ENCODE data around the gene NAA40. TPM values are rescaled to one million over a fixed set of nuclear protein-coding genes. Genes with fewer than 3 reads are reported as not detected.

Gene NAA40
- total and polyA plus RNA-seq, 2 of the 13 experiments (the other 11 are each of a cell fraction or from before 2014, with no cell fraction given), result 11.1 to 17.9 TPM

GRCh38 chr11:63974259-63975143 is 35.7 kb downstream of the NAA40 start, which contains the start of gene COX8A (continued):
- peak; percentile 58; the same call in 1 of the 2 replicates for TF ChIP-seq AHDC1 (CRISPR knock-in tag; IDR thresholded peaks at IDR 0.05; ENCODE audit: borderline replicate concordance)
- TF ChIP-seq ZBTB38 (CRISPR knock-in tag; IDR thresholded peaks at IDR 0.05), result peak; percentile 12
- no peak for TF ChIP-seq ZNF3 (CRISPR knock-in tag; IDR thresholded peaks at IDR 0.05)
- peak; percentile 49; the same call in 1 of the 2 replicates for TF ChIP-seq ZNF543 (CRISPR knock-in tag; IDR thresholded peaks at IDR 0.05)
- TF ChIP-seq PCBP2 (optimal IDR thresholded peaks at IDR 0.05; ENCODE audit: low read depth, low read length, poor library complexity, severe bottlenecking), result no peak
- TF ChIP-seq CHD4 (IDR thresholded peaks at IDR 0.05; ENCODE audit: borderline replicate concordance, low read length), result no peak
- peak; percentile 78; the same call in 1 of the 2 replicates for TF ChIP-seq UBTF (CRISPR knock-in tag; IDR thresholded peaks at IDR 0.05)
- peak; percentile 92 for TF ChIP-seq ZNF44 (CRISPR knock-in tag; IDR thresholded peaks at IDR 0.05)
- TF ChIP-seq ZMYM3 (CRISPR knock-in tag; IDR thresholded peaks at IDR 0.05), result no peak
- TF ChIP-seq SNAI1 (CRISPR knock-in tag; IDR thresholded peaks at IDR 0.05; ENCODE audit: borderline replicate concordance), result no peak
- TF ChIP-seq TCF12 (IDR thresholded peaks at IDR 0.05), result no peak
- no peak for TF ChIP-seq TCF12 (CRISPR knock-in tag; IDR thresholded peaks at IDR 0.05)
- no peak for TF ChIP-seq ARID3A (IDR thresholded peaks at IDR 0.05; ENCODE audit: low read depth, low read length)
- no peak for TF ChIP-seq TERF1 (CRISPR knock-in tag; IDR thresholded peaks at IDR 0.05)
- TF ChIP-seq ZNF446 (CRISPR knock-in tag; IDR thresholded peaks at IDR 0.05), result no peak
- no peak for TF ChIP-seq PPARG (CRISPR knock-in tag; conservative IDR thresholded peaks at IDR 0.05)
- peak; percentile 62; the same call in 1 of the 2 replicates for TF ChIP-seq KLF6 (CRISPR knock-in tag; IDR thresholded peaks at IDR 0.05)
- TF ChIP-seq DPF2 (CRISPR knock-in tag; IDR thresholded peaks at IDR 0.05; ENCODE audit: borderline replicate concordance, low read depth), result no peak
